Measurements from ENCODE around the gene LDLRAP1.

The LDLRAP1 gene

GRCh38 chr1:25607123-25607522 is 63.7 kb downstream of the LDLRAP1 start:
- DNase-seq (ENCODE audit: low read depth in 2 of 2): no peak

- DNase-seq (ENCODE audit: low read depth in 2 of 2): peak; percentile 75 to 81
Observed at GRCh38 chr1:25608488-25609178, 65.2 kb downstream of the LDLRAP1 start.

- DNase-seq (ENCODE audit: low read depth in 2 of 2): no peak
Observed at GRCh38 chr1:25609921-25610320, 66.5 kb downstream of the LDLRAP1 start.

- no peak for DNase-seq (ENCODE audit: low read depth in 2 of 2)
Observed at GRCh38 chr1:25610822-25611630, 67.6 kb downstream of the LDLRAP1 start.

- DNase-seq (ENCODE audit: low read depth in 2 of 2): no peak
Observed at GRCh38 chr1:25611843-25612242, 68.4 kb downstream of the LDLRAP1 start.

- DNase-seq (ENCODE audit: low read depth in 2 of 2): no peak
Observed at GRCh38 chr1:25612421-25612820, 69.0 kb downstream of the LDLRAP1 start.

GRCh38 chr1:25613091-25613490 is 69.7 kb downstream of the LDLRAP1 start:
- no peak for DNase-seq (ENCODE audit: low read depth in 2 of 2)

GRCh38 chr1:25614501-25615171 is 71.2 kb downstream of the LDLRAP1 start:
- DNase-seq (ENCODE audit: low read depth in 2 of 2): no peak

GRCh38 chr1:25615172-25615541 is 71.8 kb downstream of the LDLRAP1 start:
- no peak for DNase-seq (ENCODE audit: low read depth in 2 of 2)

GRCh38 chr1:25615563-25616094 is 72.2 kb downstream of the LDLRAP1 start:
- no peak for DNase-seq (ENCODE audit: low read depth in 2 of 2)

GRCh38 chr1:25616095-25616986 is 72.9 kb downstream of the LDLRAP1 start, which contains the start of gene MAN1C1:
Gene MAN1C1, plus strand, starts transcription at chr1:25616791. Its CDS starts 1,007 bp downstream, at chr1:25617798.
- peak; percentile 65 to 75 for DNase-seq (ENCODE audit: low read depth in 2 of 2)

- DNase-seq (ENCODE audit: low read depth in 2 of 2): no peak
Observed at GRCh38 chr1:25616987-25617624, 73.7 kb downstream of the LDLRAP1 start.

- no peak for DNase-seq (ENCODE audit: low read depth in 2 of 2)
Observed at GRCh38 chr1:25617625-25618432, 74.4 kb downstream of the LDLRAP1 start.

- no peak for DNase-seq (ENCODE audit: low read depth in 2 of 2)
Observed at GRCh38 chr1:25618433-25618808, 75.0 kb downstream of the LDLRAP1 start.

Data from stimulated activated CD8-positive, alpha-beta memory T cell treated with anti-CD3 and anti-CD28 coated beads, Interleukin-7, amount 100 ng/mL, for 1 hour (primary cell).